GM18511 (cell line): ENCODE data around the gene PCGF5.
"Not testable (repeated sequence)": the region's sequence is repeated elsewhere in the genome, so short reads cannot be mapped to it uniquely, and the experiment has no call there.

Experiments used
- ATAC-seq: cut with Tn5 transposase; IDR thresholded peaks from one replicate; pipeline ENCODE4 v1.9.1; 2021; ENCODE audit warnings: mild to moderate bottlenecking, moderate library complexity; ENCODE audit not compliant: unreplicated experiment

PCGF5 gene

DNA sequence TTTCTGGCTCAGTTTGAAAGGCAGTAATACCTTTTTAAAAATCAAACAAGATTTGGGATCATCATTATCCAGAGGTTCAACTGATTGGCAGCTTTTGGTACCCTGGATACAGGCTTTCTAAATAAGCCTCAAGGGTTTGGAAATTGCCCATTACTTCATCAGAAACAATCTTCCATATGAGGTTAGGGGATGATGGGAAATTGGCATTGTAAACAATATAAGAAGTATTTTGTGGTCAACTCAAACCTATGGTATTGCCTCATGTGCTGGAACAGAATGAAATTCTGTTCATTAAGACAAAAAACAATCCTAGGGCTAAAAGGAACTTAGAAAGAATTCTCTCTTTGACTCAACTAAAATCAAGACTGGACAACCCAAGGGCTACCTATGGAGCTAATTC, 97.1 kb downstream of the PCGF5 start:
- no peak for ATAC-seq

GRCh38 chr10:91319336-91319735, 98.9 kb downstream of the PCGF5 start:
- no peak for ATAC-seq

- ATAC-seq = not testable (repeated sequence)
Observed at GRCh38 chr10:91323293-91323905, 102.9 kb downstream of the PCGF5 start.

- no peak for ATAC-seq
Observed at GRCh38 chr10:91328320-91328984, 108.0 kb downstream of the PCGF5 start.
